NK-92 treated with Interleukin-12 subunit alpha and Interleukin-12 subunit beta, amount 100 ng/mL, for 24 hours (cell line): Measurements from ENCODE around the gene SRGAP3.

Experiments used
- DNase-seq: peaks from one replicate; lab custom pipeline; 2025; lab: John Stamatoyannopoulos, UW

SRGAP3 gene

GRCh38 chr3:9047452-9048346, 201.7 kb downstream of the SRGAP3 start:
- no peak for DNase-seq

- no peak for DNase-seq
Observed at GRCh38 chr3:9045371-9045770, 204.1 kb downstream of the SRGAP3 start.

GRCh38 chr3:9043063-9043462, 206.4 kb downstream of the SRGAP3 start:
- DNase-seq = no peak

GRCh38 chr3:9041626-9042025, 207.8 kb downstream of the SRGAP3 start:
- DNase-seq = no peak

GRCh38 chr3:9040996-9041395, 208.4 kb downstream of the SRGAP3 start:
- no peak for DNase-seq

- no peak for DNase-seq
Observed at GRCh38 chr3:9037144-9037711, 212.2 kb downstream of the SRGAP3 start.

GRCh38 chr3:9036404-9037131, 212.9 kb downstream of the SRGAP3 start:
- DNase-seq = no peak

- DNase-seq = no peak
Observed at GRCh38 chr3:9035961-9036360, 213.5 kb downstream of the SRGAP3 start.

GRCh38 chr3:9035473-9035872, 214.0 kb downstream of the SRGAP3 start:
- no peak for DNase-seq

GRCh38 chr3:9033867-9034266, 215.6 kb downstream of the SRGAP3 start:
- DNase-seq = no peak

- DNase-seq = no peak
Observed at GRCh38 chr3:9032231-9032777, 217.1 kb downstream of the SRGAP3 start.

GRCh38 chr3:9030034-9030433, 219.4 kb downstream of the SRGAP3 start:
- DNase-seq = no peak

- no peak for DNase-seq
Observed at GRCh38 chr3:9028134-9028533, 221.3 kb downstream of the SRGAP3 start.

GRCh38 chr3:9026320-9027045, 223.0 kb downstream of the SRGAP3 start:
- no peak for DNase-seq

- DNase-seq = no peak
Observed at GRCh38 chr3:9024341-9024740, 225.1 kb downstream of the SRGAP3 start.

GRCh38 chr3:9023226-9023590, 226.2 kb downstream of the SRGAP3 start:
- no peak for DNase-seq

GRCh38 chr3:9022305-9023225, 226.9 kb downstream of the SRGAP3 start:
- no peak for DNase-seq

- no peak for DNase-seq
Observed at GRCh38 chr3:9021271-9022009, 228.0 kb downstream of the SRGAP3 start.

- no peak for DNase-seq
Observed at GRCh38 chr3:9020426-9020825, 229.0 kb downstream of the SRGAP3 start.

- DNase-seq = no peak
Observed at GRCh38 chr3:9019259-9019961, 230.0 kb downstream of the SRGAP3 start.
